GM23338 (cell line): ENCODE measurements around the gene PPP1R3G. TPM values are rescaled to one million over a fixed set of nuclear protein-coding genes. Genes with fewer than 3 reads are reported as not detected.

Experiments
- ATAC-seq: fragments of 200-7000 bp; cut with Tn5 transposase; 3 replicates; pipeline ENCODE4 v1.9.1; 2020
- DNase-seq: peaks from one replicate; pipeline ENCODE4 v3.0.0-alpha.2; 2015; ENCODE audit warnings: low spot score
- H2AFZ ChIP-seq: fragments of 200-600 bp; sonication (generic); 2 replicates; pipeline ENCODE4 v1.8.0; 2016; ENCODE audit warnings: antibody characterized with exemption, mild to moderate bottlenecking, moderate library complexity
- H3F3A ChIP-seq: fragments of 200-600 bp; sonication (generic); replicated peaks from 2 replicates; pipeline ENCODE4 v1.8.0; 2017; ENCODE audit warnings: antibody characterized with exemption, mixed run types, low read depth
- H3K27ac ChIP-seq: fragments of 200-600 bp; sonication (generic); 2 replicates; pipeline ENCODE4 v1.6.1; 2016; ENCODE audit warnings: low read depth
- H3K27me3 ChIP-seq: fragments of 200-600 bp; sonication (generic); 2 replicates; pipeline ENCODE4 v1.8.0; 2016; ENCODE audit warnings: mild to moderate bottlenecking, mixed run types, moderate library complexity; ENCODE audit not compliant: insufficient read depth
- H3K36me3 ChIP-seq: fragments of 200-600 bp; sonication (generic); 2 replicates; pipeline ENCODE4 v1.8.0; 2016; ENCODE audit warnings: mild to moderate bottlenecking; ENCODE audit not compliant: insufficient read depth
- H3K4me1 ChIP-seq: fragments of 200-600 bp; sonication (generic); 2 replicates; pipeline ENCODE4 v1.8.0; 2016; ENCODE audit warnings: mild to moderate bottlenecking, moderate library complexity; ENCODE audit not compliant: insufficient read depth
- H3K4me2 ChIP-seq: fragments of 200-600 bp; sonication (generic); 2 replicates; pipeline ENCODE4 v1.7.1; 2017; ENCODE audit warnings: mixed run types
- H3K4me3 ChIP-seq: fragments of 200-600 bp; sonication (generic); 2 replicates; pipeline ENCODE4 v1.6.1; 2016; ENCODE audit warnings: mixed run types
- H3K79me2 ChIP-seq: fragments of 200-600 bp; sonication (generic); replicated peaks from 2 replicates; pipeline ENCODE4 v1.8.0; 2017; ENCODE audit warnings: mild to moderate bottlenecking; ENCODE audit not compliant: insufficient read depth
- H3K9me2 ChIP-seq: fragments of 200-600 bp; sonication (generic); 2 replicates; pipeline ENCODE4 v1.8.0; 2017; ENCODE audit not compliant: insufficient read depth
- H4K20me1 ChIP-seq: fragments of 200-600 bp; sonication (generic); replicated peaks from 2 replicates; pipeline ENCODE4 v1.8.0; 2017; ENCODE audit warnings: mild to moderate bottlenecking; ENCODE audit not compliant: insufficient read depth
- H3K27ac Mint-ChIP-seq: 2 replicates; pipeline ENCODE4 v1.8.0; 2020; ENCODE audit warnings: inconsistent platforms, mild to moderate bottlenecking, moderate library complexity, mixed read lengths
- H3K27me3 Mint-ChIP-seq: 3 replicates; pipeline ENCODE4 v1.8.0; 2022; ENCODE audit warnings: low read depth, mild to moderate bottlenecking, moderate library complexity, mixed read lengths, inconsistent platforms; ENCODE audit not compliant: insufficient read depth, poor library complexity
- H3K36me3 Mint-ChIP-seq: 3 replicates; pipeline ENCODE4 v1.8.0; 2021; ENCODE audit warnings: low read depth, mild to moderate bottlenecking, inconsistent platforms, moderate library complexity, mixed read lengths
- H3K4me1 Mint-ChIP-seq: 3 replicates; pipeline ENCODE4 v1.8.0; 2020; ENCODE audit warnings: mild to moderate bottlenecking, inconsistent platforms, mixed read lengths
- H3K4me3 Mint-ChIP-seq: 3 replicates; pipeline ENCODE4 v1.8.0; 2021; ENCODE audit warnings: moderate library complexity, mild to moderate bottlenecking, inconsistent platforms, mixed read lengths
- H3K9me3 Mint-ChIP-seq: 3 replicates; pipeline ENCODE4 v1.8.0; 2020; ENCODE audit warnings: moderate library complexity, mild to moderate bottlenecking, inconsistent platforms, mixed read lengths
- CREB1 ChIP-seq: fragments of 250-450 bp; sonication (Bioruptor Pico); IDR thresholded peaks from 2 replicates; pipeline ENCODE4 v1.5.0; 2020; ENCODE audit warnings: low read depth, mild to moderate bottlenecking, moderate library complexity
- CTCF ChIP-seq, 2 experiments: fragments of 200-600 bp in 1 of 2; sonication (generic) in 1 of 2; conservative IDR thresholded peaks; 2 replicates each; pipeline versions ENCODE4 v1.5.1 to v1.6.1; 2016 to 2017; ENCODE audit warnings: antibody characterized with exemption in 2 of 2, low read depth in 2 of 2, mild to moderate bottlenecking in 2 of 2, moderate library complexity in 1 of 2
- ETS1 ChIP-seq: IDR thresholded peaks from 2 replicates; pipeline ENCODE4 v1.6.1; 2016; ENCODE audit warnings: antibody characterized with exemption
- EZH2 ChIP-seq: fragments of 200-600 bp; sonication (generic); IDR thresholded peaks from one replicate; pipeline ENCODE4 v1.8.0; 2017; ENCODE audit warnings: antibody characterized with exemption, mild to moderate bottlenecking, low read depth; ENCODE audit not compliant: unreplicated experiment
- EZH2phosphoT487 ChIP-seq: fragments of 200-600 bp; sonication (generic); IDR thresholded peaks from one replicate; pipeline ENCODE4 v1.8.1; 2018; ENCODE audit warnings: antibody characterized with exemption; ENCODE audit not compliant: unreplicated experiment
- JUNB ChIP-seq: IDR thresholded peaks from one replicate; pipeline ENCODE4 v1.6.1; 2016; ENCODE audit warnings: antibody characterized with exemption; ENCODE audit not compliant: unreplicated experiment
- NANOG ChIP-seq: IDR thresholded peaks from 2 replicates; pipeline ENCODE4 v1.6.1; 2016; ENCODE audit warnings: antibody characterized with exemption, borderline replicate concordance
- POLR2AphosphoS5 ChIP-seq: IDR thresholded peaks from 2 replicates; pipeline ENCODE4 v1.6.1; 2016; ENCODE audit warnings: antibody characterized with exemption, low read depth
- STAT1 ChIP-seq: IDR thresholded peaks from one replicate; pipeline ENCODE4 v1.6.1; 2016; ENCODE audit warnings: antibody characterized with exemption; ENCODE audit not compliant: unreplicated experiment
- ZNF114 ChIP-seq: fragments of 250-450 bp; sonication (Bioruptor Pico); IDR thresholded peaks from 2 replicates; pipeline ENCODE4 v1.5.0; 2020; ENCODE audit warnings: mild to moderate bottlenecking, moderate library complexity
- ZNF331 ChIP-seq: fragments of 250-450 bp; sonication (Bioruptor Pico); IDR thresholded peaks from 2 replicates; pipeline ENCODE4 v1.5.0; 2020; ENCODE audit warnings: low read depth, mild to moderate bottlenecking, moderate library complexity
- polyA plus RNA-seq: library from polyadenylated mRNA; unstranded; fragments of >200 nt; fragmentation: Nextera tagmentation; extraction: Ambion mirVana; gene quantifications from 2 replicates; pipeline ENCODE4 v1.2.1, GENCODE V29; 2016
- total RNA-seq: library from RNA; depleted of rRNA; stranded (reverse); fragments of >200 nt; shearing (Covaris generic); gene quantifications from 2 replicates; pipeline ENCODE4 v1.2.3, GENCODE V29; 2014
- TF ChIP-seq, protein P1 (sequence below): fragments of 250-450 bp; sonication (Bioruptor Pico); IDR thresholded peaks from 2 replicates; pipeline ENCODE4 v1.5.0; 2020; ENCODE audit warnings: mild to moderate bottlenecking, moderate library complexity
- TF ChIP-seq, protein P2 (sequence below): IDR thresholded peaks from one replicate; pipeline ENCODE4 v1.6.1; 2018; ENCODE audit warnings: antibody characterized with exemption; ENCODE audit not compliant: unreplicated experiment

Gene PPP1R3G
- total and polyA plus RNA-seq, 2 experiments from 2014 or later = 0.13 to 0.24 TPM

DNA sequence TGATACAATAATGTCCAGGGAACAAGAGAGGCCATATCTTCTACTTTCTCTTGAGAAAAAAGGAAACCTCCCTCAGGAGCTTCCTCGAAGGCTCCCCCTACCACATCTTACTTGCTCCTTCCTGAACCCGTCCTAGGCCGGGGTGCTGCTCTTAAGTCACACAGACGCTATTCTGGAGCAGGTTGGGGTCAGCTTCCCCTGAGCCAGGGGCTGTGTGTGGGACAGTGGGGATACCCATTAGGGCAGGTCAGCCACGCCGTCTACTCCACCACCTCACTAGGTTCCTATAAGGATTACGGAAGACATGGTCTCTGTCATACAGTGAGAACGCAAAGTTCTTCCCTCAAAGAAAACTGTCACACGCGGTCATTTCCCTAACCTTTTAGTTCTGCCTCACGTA, 8.2 kb upstream of the PPP1R3G start:
- Histone ChIP-seq H3F3A (no peaks in the 10 kb centered on the region), H3K36me3 (no peaks in the 10 kb centered on the region), H3K4me2 (no peak overlapping the region), H4K20me1 (no peaks in the 10 kb centered on the region; the same call in 1 of the 2 replicates), H3K9me2 (no peaks in the 10 kb centered on the region), H3K4me1 (no peaks in the 10 kb centered on the region), H2AFZ (no peak overlapping the region), H3K4me3 (no peak overlapping the region), H3K27ac (no peak overlapping the region), H3K27me3 (peaks cover 8% of the 10 kb centered on the region; the same call in 1 of the 2 replicates), H3K79me2 (no peaks in the 10 kb centered on the region)
- DNase-seq (no peak), ATAC-seq (no peak)
- Mint-ChIP-seq H3K4me1 (no peaks in the 10 kb centered on the region), H3K4me3 (no peak overlapping the region), H3K27me3 (peaks cover 2% of the 10 kb centered on the region), H3K9me3 (peaks cover 4% of the 10 kb centered on the region; the same call in 1 of the 3 replicates), H3K36me3 (no peaks in the 10 kb centered on the region), H3K27ac (no peak overlapping the region)
- no peak for TF ChIP-seq JUNB
- TF ChIP-seq, protein P1, sequence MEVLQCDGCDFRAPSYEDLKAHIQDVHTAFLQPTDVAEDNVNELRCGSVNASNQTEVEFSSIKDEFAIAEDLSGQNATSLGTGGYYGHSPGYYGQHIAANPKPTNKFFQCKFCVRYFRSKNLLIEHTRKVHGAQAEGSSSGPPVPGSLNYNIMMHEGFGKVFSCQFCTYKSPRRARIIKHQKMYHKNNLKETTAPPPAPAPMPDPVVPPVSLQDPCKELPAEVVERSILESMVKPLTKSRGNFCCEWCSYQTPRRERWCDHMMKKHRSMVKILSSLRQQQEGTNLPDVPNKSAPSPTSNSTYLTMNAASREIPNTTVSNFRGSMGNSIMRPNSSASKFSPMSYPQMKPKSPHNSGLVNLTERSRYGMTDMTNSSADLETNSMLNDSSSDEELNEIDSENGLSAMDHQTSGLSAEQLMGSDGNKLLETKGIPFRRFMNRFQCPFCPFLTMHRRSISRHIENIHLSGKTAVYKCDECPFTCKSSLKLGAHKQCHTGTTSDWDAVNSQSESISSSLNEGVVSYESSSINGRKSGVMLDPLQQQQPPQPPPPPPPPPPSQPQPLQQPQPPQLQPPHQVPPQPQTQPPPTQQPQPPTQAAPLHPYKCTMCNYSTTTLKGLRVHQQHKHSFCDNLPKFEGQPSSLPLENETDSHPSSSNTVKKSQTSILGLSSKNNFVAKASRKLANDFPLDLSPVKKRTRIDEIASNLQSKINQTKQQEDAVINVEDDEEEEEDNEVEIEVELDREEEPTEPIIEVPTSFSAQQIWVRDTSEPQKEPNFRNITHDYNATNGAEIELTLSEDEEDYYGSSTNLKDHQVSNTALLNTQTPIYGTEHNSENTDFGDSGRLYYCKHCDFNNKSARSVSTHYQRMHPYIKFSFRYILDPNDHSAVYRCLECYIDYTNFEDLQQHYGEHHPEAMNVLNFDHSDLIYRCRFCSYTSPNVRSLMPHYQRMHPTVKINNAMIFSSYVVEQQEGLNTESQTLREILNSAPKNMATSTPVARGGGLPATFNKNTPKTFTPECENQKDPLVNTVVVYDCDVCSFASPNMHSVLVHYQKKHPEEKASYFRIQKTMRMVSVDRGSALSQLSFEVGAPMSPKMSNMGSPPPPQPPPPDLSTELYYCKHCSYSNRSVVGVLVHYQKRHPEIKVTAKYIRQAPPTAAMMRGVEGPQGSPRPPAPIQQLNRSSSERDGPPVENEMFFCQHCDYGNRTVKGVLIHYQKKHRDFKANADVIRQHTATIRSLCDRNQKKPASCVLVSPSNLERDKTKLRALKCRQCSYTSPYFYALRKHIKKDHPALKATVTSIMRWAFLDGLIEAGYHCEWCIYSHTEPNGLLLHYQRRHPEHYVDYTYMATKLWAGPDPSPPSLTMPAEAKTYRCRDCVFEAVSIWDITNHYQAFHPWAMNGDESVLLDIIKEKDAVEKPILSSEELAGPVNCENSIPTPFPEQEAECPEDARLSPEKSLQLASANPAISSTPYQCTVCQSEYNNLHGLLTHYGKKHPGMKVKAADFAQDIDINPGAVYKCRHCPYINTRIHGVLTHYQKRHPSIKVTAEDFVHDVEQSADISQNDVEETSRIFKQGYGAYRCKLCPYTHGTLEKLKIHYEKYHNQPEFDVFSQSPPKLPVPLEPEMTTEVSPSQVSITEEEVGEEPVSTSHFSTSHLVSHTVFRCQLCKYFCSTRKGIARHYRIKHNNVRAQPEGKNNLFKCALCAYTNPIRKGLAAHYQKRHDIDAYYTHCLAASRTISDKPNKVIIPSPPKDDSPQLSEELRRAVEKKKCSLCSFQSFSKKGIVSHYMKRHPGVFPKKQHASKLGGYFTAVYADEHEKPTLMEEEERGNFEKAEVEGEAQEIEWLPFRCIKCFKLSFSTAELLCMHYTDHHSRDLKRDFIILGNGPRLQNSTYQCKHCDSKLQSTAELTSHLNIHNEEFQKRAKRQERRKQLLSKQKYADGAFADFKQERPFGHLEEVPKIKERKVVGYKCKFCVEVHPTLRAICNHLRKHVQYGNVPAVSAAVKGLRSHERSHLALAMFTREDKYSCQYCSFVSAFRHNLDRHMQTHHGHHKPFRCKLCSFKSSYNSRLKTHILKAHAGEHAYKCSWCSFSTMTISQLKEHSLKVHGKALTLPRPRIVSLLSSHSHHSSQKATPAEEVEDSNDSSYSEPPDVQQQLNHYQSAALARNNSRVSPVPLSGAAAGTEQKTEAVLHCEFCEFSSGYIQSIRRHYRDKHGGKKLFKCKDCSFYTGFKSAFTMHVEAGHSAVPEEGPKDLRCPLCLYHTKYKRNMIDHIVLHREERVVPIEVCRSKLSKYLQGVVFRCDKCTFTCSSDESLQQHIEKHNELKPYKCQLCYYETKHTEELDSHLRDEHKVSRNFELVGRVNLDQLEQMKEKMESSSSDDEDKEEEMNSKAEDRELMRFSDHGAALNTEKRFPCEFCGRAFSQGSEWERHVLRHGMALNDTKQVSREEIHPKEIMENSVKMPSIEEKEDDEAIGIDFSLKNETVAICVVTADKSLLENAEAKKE (CRISPR knock-in tag) = no peak
- TF ChIP-seq NANOG = no peak
- TF ChIP-seq EZH2phosphoT487 = no peak
- no peak for TF ChIP-seq ZNF114
- TF ChIP-seq EZH2 = no peak
- TF ChIP-seq STAT1 = no peak
- TF ChIP-seq CREB1 (CRISPR knock-in tag) = no peak
- TF ChIP-seq, protein P2, sequence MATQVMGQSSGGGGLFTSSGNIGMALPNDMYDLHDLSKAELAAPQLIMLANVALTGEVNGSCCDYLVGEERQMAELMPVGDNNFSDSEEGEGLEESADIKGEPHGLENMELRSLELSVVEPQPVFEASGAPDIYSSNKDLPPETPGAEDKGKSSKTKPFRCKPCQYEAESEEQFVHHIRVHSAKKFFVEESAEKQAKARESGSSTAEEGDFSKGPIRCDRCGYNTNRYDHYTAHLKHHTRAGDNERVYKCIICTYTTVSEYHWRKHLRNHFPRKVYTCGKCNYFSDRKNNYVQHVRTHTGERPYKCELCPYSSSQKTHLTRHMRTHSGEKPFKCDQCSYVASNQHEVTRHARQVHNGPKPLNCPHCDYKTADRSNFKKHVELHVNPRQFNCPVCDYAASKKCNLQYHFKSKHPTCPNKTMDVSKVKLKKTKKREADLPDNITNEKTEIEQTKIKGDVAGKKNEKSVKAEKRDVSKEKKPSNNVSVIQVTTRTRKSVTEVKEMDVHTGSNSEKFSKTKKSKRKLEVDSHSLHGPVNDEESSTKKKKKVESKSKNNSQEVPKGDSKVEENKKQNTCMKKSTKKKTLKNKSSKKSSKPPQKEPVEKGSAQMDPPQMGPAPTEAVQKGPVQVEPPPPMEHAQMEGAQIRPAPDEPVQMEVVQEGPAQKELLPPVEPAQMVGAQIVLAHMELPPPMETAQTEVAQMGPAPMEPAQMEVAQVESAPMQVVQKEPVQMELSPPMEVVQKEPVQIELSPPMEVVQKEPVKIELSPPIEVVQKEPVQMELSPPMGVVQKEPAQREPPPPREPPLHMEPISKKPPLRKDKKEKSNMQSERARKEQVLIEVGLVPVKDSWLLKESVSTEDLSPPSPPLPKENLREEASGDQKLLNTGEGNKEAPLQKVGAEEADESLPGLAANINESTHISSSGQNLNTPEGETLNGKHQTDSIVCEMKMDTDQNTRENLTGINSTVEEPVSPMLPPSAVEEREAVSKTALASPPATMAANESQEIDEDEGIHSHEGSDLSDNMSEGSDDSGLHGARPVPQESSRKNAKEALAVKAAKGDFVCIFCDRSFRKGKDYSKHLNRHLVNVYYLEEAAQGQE = no peak
- TF ChIP-seq CTCF (conservative IDR thresholded peaks at IDR 0.05; ENCODE audit: low read depth in 2 of 2) = no peak
- no peak for TF ChIP-seq ZNF331
- no peak for TF ChIP-seq POLR2AphosphoS5
- no peak for TF ChIP-seq ETS1
